Activated B cell treated with CpG ODN at 0.5 μM for 24 hours (primary cell): ENCODE data around the gene AIM2. TPM values are rescaled to one million over a fixed set of nuclear protein-coding genes. Genes with fewer than 3 reads are reported as not detected.
"Not testable (repeated sequence)": the region's sequence is repeated elsewhere in the genome, so short reads cannot be mapped to it uniquely, and the experiment has no call there.

Source experiments
- ATAC-seq: fragments of 200-7000 bp; cut with Tn5 transposase; one replicate; pipeline ENCODE4 v1.10.0; 2021; ENCODE audit warnings: low read depth, mild to moderate bottlenecking, moderate library complexity
- CTCF ChIA-PET: fragments of 350-600 bp; sonication (Branson Sonifier 250); formaldehyde crosslinking; loops from one replicate; lab custom pipeline; 2021; ENCODE audit warnings: antibody characterized with exemption; lab: Charles Lee
- POLR2A ChIA-PET: fragments of 350-600 bp; sonication (Branson Sonifier 250); formaldehyde crosslinking; loops from one replicate; lab custom pipeline; 2021; ENCODE audit warnings: antibody characterized with exemption; lab: Charles Lee
- DNase-seq: peaks from one replicate; pipeline ENCODE4 v3.0.0; 2022
- H3K27ac Mint-ChIP-seq: one replicate; pipeline ENCODE4 v1.8.0; 2020; ENCODE audit warnings: mixed read lengths
- H3K27me3 Mint-ChIP-seq: one replicate; pipeline ENCODE4 v1.8.0; 2021; ENCODE audit warnings: mixed read lengths
- H3K36me3 Mint-ChIP-seq: one replicate; pipeline ENCODE4 v1.8.0; 2021; ENCODE audit warnings: low read depth, mixed read lengths
- H3K4me1 Mint-ChIP-seq: one replicate; pipeline ENCODE4 v1.8.0; 2021; ENCODE audit warnings: mixed read lengths
- H3K4me3 Mint-ChIP-seq: one replicate; pipeline ENCODE4 v1.8.0; 2020; ENCODE audit warnings: mild to moderate bottlenecking, mixed read lengths
- H3K9me3 Mint-ChIP-seq: one replicate; pipeline ENCODE4 v1.8.0; 2020; ENCODE audit warnings: mixed read lengths
- intact Hi-C: fragments of 100-400 bp; cut with micrococcal nuclease; formaldehyde crosslinking; loops from one replicate; pipeline ENCODE4 v1.15.1; 2024
- total RNA-seq: library from RNA; stranded (reverse); gene quantifications from 2 replicates; pipeline ENCODE4 v1.2.3, GENCODE V29; 2022
- TF ChIP-seq, protein P1 (sequence below): fragments of 200-600 bp; IDR thresholded peaks from one replicate; pipeline ENCODE4 v1.8.0; 2022; ENCODE audit warnings: antibody characterized with exemption, mild to moderate bottlenecking

Gene AIM2
- total RNA-seq, 1 donor from 2014 or later = 53.3 TPM

DNA sequence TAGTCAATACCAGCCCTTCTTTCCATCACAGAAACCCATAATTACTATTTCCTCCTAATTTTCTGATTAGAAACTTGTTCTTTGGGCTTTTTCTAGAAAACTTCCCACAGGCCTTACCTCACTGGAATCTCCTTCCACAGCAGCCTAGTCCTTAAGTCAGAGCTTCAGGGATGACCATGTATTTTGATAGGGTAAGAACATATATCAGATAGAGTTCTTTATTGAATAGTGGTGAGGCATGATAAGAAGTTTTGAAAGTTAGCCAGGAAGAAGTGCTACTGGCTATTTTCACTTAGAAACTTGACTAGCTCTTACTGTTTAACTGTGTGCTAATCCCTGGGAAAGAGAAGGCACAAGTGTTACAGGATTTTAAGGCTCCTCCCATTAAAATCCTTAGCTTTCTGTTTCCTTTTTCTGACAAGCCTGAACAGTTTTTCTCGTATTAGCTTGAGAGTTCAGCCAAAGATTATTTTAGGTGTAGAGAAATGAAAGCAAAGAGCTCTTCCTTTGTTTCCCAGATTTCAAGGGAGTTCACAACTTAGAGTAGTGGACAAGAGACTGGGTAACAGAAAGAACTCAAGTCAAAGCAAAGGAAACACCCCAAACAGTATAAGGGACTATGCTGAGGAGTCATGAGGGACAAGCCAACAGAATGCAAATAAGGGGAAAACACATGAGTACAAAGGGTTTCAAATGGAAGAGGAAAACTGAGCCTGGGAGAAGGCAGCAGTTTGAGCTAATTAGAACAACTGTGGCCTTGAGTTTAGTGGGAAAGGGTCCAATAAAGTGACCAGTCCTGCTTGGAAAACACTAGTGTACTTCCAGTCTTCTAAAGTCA lies 37.2 kb upstream of the AIM2 start:
- CTCF ChIA-PET = no interaction called here
- H3K9me3 Mint-ChIP-seq = peaks cover 3% of the 10 kb centered on the region
- ATAC-seq (no peak), DNase-seq (no peak)
- POLR2A ChIA-PET = no interaction called here
- H3K36me3 Mint-ChIP-seq = no peaks in the 10 kb centered on the region
- TF ChIP-seq, protein P1, sequence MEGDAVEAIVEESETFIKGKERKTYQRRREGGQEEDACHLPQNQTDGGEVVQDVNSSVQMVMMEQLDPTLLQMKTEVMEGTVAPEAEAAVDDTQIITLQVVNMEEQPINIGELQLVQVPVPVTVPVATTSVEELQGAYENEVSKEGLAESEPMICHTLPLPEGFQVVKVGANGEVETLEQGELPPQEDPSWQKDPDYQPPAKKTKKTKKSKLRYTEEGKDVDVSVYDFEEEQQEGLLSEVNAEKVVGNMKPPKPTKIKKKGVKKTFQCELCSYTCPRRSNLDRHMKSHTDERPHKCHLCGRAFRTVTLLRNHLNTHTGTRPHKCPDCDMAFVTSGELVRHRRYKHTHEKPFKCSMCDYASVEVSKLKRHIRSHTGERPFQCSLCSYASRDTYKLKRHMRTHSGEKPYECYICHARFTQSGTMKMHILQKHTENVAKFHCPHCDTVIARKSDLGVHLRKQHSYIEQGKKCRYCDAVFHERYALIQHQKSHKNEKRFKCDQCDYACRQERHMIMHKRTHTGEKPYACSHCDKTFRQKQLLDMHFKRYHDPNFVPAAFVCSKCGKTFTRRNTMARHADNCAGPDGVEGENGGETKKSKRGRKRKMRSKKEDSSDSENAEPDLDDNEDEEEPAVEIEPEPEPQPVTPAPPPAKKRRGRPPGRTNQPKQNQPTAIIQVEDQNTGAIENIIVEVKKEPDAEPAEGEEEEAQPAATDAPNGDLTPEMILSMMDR = no peak
- no peaks in the 10 kb centered on the region for H3K4me1 Mint-ChIP-seq
- H3K27me3 Mint-ChIP-seq = no peaks in the 10 kb centered on the region
- no peak overlapping the region for H3K27ac Mint-ChIP-seq
- H3K4me3 Mint-ChIP-seq = no peak overlapping the region
- intact Hi-C loops = no loop called here

GRCh38 chr1:159103021-159103420 lies 26.5 kb upstream of the AIM2 start:
- H3K36me3 Mint-ChIP-seq, H3K27ac Mint-ChIP-seq, CTCF ChIA-PET, H3K4me1 Mint-ChIP-seq, ATAC-seq, H3K27me3 Mint-ChIP-seq, DNase-seq, H3K4me3 Mint-ChIP-seq, H3K9me3 Mint-ChIP-seq, intact Hi-C loops, POLR2A ChIA-PET: not testable (repeated sequence)

DNA sequence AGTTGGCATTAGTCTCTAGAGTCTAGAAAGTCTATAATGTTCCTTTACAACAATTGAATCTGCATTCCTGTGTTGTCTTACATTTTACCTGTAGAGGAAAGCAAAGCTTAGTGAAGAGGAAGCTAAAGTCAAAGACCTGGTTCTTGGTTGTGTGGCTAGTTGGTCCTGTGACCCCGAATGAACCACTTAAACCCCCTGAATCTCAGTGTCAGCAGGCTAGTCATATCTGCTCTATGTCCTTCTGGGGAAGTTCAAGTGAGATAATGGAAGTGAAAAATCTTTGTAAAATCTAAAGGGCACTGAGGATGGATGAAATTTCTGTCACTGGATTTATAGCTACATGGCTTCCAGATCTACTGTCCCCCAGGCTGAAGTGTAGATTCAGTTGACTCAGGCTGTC lies 24.0 kb upstream of the AIM2 start:
- intact Hi-C loops = no loop called here
- H3K36me3 Mint-ChIP-seq = no peaks in the 10 kb centered on the region
- TF ChIP-seq, protein P1 = no peak
- no peaks in the 10 kb centered on the region for H3K4me1 Mint-ChIP-seq
- no peak overlapping the region for H3K27ac Mint-ChIP-seq
- H3K27me3 Mint-ChIP-seq = no peaks in the 10 kb centered on the region
- no peak overlapping the region for H3K4me3 Mint-ChIP-seq
- ChIA-PET CTCF (no interaction called here), POLR2A (no interaction called here)
- H3K9me3 Mint-ChIP-seq = no peaks in the 10 kb centered on the region
- no peak for ATAC-seq
- DNase-seq = no peak

DNA sequence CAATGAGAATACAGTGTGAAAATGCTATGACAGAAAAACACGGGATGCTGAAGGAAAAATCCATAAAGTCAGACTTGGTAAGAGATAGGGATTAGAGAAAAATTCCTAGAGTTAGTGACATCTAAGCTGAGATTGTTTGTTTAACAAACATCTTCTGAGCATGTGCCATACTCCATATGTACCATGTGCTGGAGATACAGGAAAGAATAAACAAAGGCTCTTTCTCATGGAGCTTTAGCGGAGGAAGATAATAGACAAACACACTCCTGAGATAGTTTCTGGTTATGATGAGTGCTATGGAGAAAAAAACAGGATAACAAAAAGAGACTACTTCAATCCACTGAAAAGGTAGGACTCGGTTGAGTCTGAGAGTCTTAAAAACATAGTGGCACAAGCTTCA lies 22.0 kb upstream of the AIM2 start:
- DNase-seq = no peak
- POLR2A ChIA-PET = no interaction called here
- TF ChIP-seq, protein P1 = no peak
- no peak overlapping the region for H3K27ac Mint-ChIP-seq
- no peaks in the 10 kb centered on the region for H3K36me3 Mint-ChIP-seq
- no peaks in the 10 kb centered on the region for H3K9me3 Mint-ChIP-seq
- no peak overlapping the region for H3K4me3 Mint-ChIP-seq
- ATAC-seq = no peak
- CTCF ChIA-PET = interaction anchor here (1.1 kb wide), 1 partner anchor 9 kb away, joined by 3 read pairs; no protein-coding TSS in a partner anchor
- intact Hi-C loops = no loop called here
- no peaks in the 10 kb centered on the region for H3K27me3 Mint-ChIP-seq
- H3K4me1 Mint-ChIP-seq = no peaks in the 10 kb centered on the region

GRCh38 chr1:159092036-159092760 lies 15.6 kb upstream of the AIM2 start:
- Mint-ChIP-seq H3K4me1 (peaks cover 22% of the 10 kb centered on the region), H3K27me3 (no peaks in the 10 kb centered on the region), H3K4me3 (no peak overlapping the region), H3K9me3 (no peaks in the 10 kb centered on the region), H3K27ac (no peak overlapping the region), H3K36me3 (no peaks in the 10 kb centered on the region)
- no peak for ATAC-seq
- no peak for DNase-seq
- TF ChIP-seq, protein P1 = no peak
- POLR2A ChIA-PET = no interaction called here
- CTCF ChIA-PET = no interaction called here
- intact Hi-C loops = no loop called here
